GM18517 (cell line): Measurements from ENCODE around the gene SSH2.
A peak's percentile ranks its signal among the peaks of the same experiment; 100 is the strongest.

Source experiments
- ATAC-seq: cut with Tn5 transposase; IDR thresholded peaks from one replicate; pipeline ENCODE4 v1.9.1; 2021; ENCODE audit warnings: mild to moderate bottlenecking, moderate library complexity; ENCODE audit not compliant: unreplicated experiment

SSH2 gene

DNA sequence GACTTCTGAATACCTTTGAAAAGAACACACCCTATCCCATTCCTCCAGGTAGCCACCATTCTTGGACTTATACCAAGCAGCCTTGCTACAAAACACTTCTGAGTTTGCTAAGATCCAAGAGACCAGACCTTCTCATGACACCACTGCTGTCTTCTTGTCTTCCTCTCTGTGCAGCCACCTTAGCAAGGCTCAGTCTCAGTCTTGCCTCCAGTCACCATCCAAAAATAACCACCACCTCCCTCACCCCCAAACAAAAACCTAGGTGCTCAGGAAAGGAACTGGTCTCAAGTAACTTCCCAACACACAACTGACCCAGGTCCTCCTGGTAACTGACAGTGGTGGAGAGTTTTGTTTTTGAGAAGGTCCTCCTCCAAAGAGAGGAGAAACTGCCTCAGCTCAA, 216.4 kb downstream of the SSH2 start:
- no peak for ATAC-seq

DNA sequence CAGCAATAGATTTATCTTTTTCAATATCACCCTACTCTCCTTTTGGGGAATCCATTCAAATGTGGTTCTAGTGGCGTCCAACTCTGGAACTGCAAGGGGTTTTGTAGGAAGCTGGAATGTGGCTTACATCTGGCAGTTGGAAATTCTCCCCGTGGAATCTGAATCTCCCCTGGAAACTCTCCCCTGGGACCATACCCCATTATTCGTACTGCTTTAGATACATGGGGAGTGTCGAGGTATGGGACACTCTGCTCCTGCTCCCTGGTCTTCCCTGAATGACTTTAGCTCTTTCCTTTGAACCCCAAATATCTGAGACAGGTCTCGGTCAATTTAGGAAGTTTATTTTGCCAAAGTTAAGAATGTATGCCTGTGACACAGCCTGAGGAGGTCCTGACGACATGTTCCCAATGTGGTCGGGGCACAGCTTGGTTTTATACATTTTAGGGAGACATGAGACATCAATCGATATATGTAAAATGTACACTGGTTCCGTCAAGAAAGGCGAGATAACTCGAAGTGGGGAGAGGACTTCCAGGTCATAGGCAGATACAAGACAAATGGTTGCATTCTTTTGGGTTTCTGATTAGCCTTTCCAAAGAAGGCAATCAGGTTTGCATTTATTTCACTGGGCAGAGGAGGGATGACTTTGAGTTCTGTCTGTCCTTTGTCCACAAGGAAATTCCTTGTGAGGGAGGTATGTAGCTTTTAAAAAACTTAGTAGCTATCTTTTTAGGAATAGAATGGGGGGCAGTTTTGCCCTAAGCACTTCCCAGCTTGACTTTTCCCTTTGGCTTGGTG, 218.2 kb downstream of the SSH2 start:
- ATAC-seq = no peak

DNA sequence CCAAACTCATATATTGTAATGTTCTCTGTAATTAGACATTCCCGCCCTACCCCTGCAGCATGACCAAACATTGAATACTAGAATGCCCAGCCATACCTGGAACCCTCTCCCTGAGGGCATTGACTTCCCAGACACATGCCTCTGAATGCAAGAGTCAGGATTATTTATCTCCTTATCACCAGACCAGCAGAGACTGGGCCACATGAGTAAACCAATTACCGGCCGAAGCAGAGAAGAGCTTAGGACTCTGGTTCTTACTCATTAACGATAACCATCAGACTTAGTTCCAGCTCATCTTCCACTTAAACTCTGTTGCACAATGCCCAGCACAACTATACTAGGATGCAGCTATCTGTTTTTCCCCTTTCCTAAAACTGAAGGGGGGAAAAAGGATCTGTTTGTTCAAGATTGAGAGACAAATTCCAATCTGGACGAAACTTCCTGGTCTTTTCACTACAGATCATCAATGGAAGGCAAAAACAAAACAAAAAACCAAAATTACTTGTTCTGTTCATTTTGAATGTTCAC, 219.1 kb downstream of the SSH2 start:
- ATAC-seq = no peak

GRCh38 chr17:29710520-29710884, 219.5 kb downstream of the SSH2 start:
- ATAC-seq = no peak

DNA sequence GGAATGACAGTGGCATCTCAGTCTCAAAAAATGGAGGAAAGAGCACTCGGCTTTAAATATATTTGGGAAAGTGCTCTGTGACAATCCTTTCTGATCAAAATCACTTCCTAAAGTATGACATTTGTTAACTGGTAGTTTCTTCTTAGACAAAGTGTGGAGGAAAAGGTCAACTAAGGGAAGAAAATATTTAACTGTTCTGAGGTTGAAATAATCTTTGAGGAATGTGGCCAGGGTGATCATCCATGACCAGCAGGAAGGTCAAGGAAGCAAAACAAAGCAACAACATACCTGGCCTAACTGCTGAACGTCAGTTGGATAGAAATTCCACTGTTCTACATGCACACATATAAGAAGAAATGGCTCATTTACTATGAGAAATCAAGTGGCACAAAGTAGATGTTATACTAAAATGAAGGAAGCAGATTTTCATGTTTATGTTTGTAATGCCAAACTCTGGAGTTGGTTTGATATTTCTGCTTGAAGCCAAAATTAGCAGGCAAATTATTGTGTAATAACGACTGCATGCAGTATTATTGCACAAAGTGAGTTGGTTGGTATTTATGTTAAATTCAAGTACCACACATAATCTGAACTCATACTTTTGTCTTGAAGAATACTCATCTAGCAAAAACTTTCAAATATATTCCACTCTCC, 220.0 kb downstream of the SSH2 start:
- no peak for ATAC-seq

DNA sequence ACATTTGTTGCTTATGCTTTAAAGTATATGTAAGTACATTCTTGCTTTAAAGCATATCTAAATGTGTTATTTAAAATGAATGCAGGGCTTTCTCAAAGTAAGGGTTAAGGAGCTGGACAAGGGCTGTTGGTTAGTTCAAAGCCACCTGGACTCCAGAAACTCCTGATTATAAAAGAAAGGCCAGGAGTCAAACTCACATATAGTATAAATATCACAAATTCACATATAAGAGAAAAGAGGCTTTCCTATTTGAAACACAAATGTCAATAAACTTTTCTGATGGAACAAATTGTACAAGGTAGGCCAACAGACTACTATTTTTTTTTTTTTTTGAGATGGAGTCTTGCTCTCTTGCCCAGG, 222.8 kb downstream of the SSH2 start:
- ATAC-seq = no peak

DNA sequence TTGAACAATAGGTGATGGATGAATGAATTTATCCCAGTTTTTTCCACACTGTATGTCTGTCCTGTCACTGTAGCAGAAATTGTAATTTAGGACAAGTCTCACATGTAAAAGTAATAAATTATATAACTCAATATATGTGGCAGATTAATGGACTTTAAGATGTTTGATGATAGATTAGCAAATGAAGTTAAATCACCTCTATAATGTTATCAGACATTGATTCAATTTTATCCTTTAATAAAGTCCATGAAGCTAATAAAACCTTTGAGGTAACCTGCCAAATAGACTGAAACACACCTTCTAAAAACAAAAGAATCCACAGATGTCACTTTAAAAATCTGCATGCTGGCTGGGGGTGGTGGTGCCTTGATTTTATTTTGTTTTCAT, 224.0 kb downstream of the SSH2 start:
- peak; percentile 4 for ATAC-seq

GRCh38 chr17:29705386-29705785, 224.6 kb downstream of the SSH2 start:
- no peak for ATAC-seq

DNA sequence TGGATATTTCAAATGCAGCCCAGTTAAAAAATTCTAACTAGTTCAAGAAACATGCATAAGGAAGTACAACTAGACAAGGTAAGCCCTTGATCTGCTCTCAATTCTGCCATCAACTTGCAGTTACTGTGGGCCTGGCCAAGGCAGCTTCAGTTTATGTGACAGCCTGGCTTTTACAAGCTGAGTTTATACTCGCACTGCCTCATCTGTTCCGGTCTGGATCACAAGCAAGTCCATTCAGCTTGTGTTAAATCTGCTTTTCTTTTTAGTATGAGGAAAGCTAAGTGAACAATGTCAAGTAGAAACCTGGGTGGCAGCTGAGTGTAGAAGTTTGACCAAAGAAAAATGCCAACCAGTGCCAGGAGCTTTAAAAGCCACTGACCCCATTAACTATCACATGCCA, 230.7 kb downstream of the SSH2 start:
- ATAC-seq = no peak

DNA sequence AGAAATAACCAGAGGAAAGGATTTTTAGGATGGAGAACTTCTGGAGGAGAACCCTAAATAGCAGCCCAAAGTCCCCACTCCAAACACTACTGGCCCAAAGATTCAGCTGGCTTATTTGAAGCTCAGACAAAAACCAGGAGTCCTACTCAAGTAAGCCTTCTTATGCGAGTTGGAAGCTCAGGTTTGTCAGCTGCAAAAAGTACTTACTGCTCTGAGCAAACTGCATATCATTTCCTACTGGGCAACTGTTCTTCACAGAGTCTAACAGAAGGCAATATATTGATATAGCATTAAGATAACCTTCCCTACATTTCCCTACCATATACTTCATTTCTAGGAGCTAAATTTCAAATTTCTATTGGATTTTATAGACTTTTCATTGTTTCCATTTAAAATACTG, 231.2 kb downstream of the SSH2 start:
- no peak for ATAC-seq

DNA sequence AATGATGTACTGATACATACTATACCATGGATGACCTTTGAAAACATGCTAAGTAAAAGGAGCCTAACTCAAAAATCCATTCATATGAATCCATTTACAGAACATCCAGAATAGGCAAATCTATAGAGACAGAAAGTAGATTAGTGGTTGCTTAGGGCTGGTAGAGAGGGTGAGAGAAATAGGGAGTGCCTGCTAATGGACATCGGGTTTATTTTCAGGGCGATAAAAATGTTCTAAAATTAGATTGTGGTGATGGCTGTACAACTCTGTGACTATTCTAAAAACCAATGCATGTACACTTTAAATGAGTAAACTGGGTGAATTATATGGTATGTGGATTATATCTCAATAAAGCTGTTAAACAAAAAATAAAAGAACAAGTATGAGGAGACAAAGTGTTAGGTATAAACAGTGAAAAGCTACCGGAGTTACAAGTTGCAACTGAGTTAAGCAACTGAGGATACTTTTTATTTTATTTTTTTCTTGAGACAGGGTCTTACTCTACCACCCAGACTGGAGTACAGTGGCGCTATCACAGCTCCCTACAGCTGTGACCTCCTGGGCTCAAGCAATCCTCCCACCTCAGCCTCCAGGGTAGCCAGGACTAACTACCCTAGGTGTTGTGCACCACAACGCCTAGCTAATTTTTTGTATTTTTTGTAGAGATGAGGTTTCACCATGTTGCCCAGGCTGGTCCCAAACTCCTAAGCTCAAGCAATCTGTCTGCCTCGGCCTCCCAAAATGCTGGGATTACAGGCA, 231.8 kb downstream of the SSH2 start:
- ATAC-seq = no peak

DNA sequence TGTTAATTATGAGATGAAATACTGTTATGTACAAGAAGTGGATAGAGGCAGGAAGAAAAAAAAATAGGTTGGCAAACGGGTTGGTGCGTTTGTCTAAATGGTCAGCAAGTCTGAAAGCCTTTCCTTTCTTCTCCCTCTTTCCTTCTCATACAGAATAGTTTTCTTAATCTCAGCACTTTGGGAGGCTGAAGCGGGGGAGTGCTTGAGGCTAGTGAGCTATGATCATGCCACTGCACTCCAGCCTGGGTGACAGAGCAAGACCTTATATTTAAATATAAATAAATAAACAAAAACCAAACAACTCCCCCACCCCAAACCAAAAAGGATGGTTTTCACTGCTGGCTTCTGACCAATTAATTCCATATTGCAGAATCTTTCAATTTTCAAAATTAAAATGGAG, 232.7 kb downstream of the SSH2 start:
- no peak for ATAC-seq

DNA sequence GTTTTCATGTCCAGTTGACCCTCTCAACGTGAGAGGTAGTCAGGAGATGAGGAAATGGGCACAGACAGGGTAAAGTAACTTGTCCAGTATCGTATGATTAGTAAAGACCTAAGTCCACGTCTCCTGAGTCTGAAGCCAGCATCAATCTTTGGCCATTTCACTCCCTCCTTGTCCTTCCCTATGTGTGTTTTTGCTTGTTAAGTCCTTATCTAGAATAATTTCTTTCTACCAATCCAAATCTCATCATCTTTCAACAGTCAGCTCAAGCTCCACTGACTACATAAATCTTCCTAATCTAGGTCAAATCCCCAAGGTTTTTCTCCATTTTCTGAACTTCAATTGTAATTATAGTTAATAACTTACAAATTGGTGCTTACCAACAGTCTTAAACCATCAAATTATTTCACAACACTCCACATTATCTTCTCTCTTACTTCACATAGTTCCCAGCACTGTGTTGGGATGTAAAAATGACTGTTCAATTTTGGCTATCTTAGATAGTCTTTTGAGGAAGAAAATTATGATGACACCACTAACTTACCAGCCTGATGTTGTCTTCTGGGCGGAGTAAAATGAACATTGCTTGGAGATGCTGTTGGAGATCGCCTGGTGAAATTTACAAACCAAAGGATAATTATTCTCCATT, 235.0 kb downstream of the SSH2 start:
- ATAC-seq = no peak

- ATAC-seq = no peak
Observed at GRCh38 chr17:29693751-29694150, 236.3 kb downstream of the SSH2 start.

DNA sequence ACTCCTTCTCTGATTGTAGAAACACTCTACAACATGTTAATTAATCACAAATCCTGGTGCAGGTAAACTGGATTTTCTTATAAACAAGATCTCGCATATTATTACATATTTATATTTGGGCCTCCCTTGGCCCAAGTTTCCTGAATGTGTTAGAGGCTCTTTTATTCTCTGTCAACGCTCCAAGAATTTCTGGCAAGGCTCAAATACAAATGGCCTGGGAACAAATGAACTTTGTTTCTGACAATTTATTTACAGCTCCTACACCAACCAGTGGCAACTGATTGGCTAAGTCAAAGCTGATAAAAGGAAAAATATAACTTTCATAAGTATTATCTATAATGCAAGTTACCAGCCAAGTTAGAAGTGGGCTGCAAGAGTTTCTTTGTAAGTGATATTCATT, 242.4 kb downstream of the SSH2 start:
- no peak for ATAC-seq

DNA sequence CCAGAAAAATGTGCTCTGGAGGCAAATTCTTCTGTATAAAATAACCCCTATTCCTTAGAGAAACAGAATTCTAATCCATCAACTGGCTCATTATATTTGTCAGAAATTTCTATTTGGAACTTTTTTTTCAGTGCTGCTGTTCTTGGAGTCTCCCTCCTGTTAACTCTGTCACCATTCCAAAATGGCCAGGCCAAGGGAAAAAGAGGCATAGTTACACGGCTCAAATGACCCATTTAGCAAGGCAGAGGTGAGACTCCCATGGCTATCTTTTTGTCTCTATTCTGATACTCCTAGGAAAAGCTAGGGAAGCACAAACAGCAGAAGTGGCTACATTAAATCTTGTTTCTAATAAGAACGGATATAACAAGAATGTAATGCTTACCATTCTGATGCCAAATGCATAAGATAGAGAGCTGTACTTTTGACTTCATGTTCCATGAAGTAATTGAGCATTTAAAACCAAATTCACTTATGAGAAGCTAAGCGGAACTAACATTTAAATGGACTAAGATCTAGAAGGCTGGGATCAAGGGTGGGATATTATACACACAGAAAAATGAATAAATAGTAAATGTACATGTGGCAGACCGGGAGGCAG, 242.9 kb downstream of the SSH2 start:
- no peak for ATAC-seq

DNA sequence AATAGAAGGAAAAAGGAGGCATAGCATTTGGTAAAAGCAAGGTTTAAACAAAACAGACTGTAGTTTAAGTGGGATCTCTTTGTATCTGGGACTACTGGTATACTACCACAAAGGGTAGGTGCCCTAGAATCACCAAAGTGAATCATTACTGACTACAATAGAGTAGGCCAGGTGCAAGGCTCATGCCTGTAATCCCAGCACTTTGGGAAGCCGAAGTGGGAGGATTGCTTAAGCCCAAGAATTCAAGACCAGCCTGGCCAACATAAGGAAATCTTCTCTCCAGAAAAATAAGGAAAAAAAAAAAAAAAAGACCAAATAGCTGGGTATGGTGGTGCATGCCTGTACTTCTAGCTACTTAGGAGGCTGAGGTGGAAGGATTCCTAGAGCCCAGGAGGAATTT, 246.5 kb downstream of the SSH2 start:
- no peak for ATAC-seq

DNA sequence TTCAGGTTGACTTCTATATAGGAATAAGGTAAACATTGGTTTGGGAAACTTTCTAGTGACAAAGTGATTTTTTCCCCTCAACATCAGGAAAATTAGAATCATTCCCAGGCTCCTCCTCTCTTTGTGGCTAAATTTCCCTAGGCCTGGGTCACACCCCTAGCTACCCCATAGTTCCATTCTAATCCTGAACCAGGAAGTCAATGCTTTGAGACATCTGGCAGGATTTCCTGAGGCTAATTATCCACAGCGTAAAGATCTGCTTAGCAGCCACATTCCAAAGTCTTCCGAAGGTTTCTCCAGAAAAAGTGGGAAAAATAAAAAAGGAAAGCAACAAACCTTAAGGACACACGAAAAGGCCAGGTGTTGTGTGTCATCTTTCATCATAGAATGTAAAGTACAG, 247.0 kb downstream of the SSH2 start:
- no peak for ATAC-seq

DNA sequence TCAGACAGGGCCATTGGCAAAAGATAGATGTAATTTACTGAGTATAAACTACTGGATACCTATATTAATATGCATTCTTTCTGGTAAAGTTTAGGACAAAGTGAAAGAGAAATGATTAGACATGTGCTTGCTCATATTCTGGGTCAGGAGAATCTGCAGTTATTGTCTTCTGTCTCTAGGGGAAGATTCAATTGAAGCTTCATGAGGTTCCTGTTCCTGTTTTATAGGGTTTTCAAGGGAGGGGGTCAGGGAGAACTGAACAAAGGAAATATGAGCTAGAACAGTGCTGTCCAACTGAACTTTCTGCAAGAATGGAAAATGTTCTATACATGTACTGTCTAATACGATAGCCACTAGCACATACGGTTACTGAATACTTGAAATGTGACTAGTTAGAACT, 248.0 kb downstream of the SSH2 start:
- ATAC-seq = no peak

- no peak for ATAC-seq
Observed at GRCh38 chr17:29677824-29678223, 252.2 kb downstream of the SSH2 start.

DNA sequence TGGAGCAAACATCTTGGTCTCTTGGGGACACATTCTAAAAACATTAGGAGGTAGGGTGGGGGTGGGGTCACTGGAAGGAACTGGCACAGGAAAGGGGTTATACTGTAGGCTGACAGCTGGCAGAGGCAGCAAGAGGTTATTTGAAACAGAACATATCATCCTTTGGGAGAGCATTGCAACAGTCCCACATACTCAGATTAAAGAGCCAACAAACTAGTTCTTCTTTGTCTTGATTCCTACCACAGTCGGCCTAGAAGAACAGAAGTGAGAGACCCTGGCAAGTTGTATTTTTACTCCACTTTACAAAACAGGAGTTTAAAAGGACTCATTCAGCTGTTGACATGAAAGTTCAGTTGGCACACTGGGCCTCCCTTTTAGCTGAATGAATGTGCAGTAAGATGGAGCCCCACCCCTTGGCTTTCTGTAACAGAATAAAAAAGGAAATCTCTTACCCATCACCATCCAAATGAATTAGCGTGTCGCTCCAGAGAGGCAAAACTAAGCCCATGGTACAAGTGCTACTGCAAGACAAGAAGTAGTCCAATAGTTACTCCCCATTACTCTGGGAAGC, 252.7 kb downstream of the SSH2 start:
- ATAC-seq = no peak
